GM20431 (cell line): ENCODE data around the gene VGLL4.

ENCODE experiments used
- in situ Hi-C: fragments of 300-500 bp; cut with MseI, MboI; formaldehyde crosslinking; loops from one replicate; pipeline ENCODE4 v1.15.0; 2020; ENCODE audit warnings: low sequenced_read_pairs; ENCODE audit not compliant: unreplicated experiment

The VGLL4 gene

DNA sequence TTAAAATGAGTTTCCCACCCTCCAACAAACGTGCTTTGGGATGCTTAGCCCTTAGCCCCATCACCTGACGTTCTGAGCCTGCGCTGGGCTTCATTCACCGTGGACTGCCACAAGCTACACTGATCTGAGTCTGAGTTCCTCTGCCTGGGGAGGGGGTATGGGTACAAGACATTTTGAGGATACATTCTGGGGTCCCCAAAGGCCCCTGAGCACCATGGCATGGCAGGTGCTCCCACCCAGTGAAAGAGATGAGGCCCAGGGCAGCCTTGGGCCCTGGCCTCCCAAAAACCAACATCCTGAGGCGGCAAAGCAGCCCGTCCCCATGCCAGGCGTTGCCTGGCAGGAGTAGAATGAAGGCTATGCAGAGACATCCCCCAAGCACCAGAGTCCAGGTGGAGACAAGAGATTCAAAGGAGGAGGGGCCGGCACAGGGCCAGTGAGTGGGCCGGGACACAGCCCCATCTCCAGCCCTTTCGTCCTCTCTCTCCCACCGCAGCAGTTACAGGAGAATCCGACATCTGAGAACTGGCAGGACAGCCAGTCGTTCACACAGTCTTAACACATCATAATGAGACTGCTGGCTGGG, 74.5 kb downstream of the VGLL4 start:
- in situ Hi-C loops, result no loop called here

DNA sequence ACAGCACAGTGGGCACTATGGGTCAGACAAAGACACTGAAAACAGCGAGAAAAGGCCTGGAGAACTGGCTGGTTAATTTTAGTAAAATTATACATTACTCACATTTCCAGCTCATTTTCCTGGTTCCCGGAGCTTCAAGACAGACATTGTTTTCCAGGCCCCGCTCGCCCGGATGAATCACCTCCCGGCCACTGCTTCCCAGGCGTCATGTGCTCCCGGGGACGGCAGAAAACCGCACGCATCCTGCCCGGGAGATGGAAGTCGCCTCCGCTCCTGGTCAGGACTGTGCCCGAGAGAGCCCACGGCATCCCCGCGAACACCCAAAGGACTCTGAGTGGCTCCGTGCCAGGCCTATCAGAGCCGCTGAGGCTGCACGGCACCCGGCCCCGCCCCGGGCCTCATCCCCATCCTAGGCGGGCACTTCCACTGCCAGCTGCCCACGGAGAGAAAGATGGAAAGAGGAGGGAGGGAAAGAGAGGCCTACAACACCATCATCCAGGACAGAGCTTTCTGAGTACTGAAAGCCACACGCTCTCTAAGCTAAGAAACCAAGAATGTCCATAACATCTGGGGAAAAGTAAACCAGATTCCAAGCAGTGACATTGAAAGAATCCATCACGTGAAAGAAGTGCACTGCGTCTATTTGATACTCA, 75.1 kb downstream of the VGLL4 start:
- in situ Hi-C loops, result no loop called here

DNA sequence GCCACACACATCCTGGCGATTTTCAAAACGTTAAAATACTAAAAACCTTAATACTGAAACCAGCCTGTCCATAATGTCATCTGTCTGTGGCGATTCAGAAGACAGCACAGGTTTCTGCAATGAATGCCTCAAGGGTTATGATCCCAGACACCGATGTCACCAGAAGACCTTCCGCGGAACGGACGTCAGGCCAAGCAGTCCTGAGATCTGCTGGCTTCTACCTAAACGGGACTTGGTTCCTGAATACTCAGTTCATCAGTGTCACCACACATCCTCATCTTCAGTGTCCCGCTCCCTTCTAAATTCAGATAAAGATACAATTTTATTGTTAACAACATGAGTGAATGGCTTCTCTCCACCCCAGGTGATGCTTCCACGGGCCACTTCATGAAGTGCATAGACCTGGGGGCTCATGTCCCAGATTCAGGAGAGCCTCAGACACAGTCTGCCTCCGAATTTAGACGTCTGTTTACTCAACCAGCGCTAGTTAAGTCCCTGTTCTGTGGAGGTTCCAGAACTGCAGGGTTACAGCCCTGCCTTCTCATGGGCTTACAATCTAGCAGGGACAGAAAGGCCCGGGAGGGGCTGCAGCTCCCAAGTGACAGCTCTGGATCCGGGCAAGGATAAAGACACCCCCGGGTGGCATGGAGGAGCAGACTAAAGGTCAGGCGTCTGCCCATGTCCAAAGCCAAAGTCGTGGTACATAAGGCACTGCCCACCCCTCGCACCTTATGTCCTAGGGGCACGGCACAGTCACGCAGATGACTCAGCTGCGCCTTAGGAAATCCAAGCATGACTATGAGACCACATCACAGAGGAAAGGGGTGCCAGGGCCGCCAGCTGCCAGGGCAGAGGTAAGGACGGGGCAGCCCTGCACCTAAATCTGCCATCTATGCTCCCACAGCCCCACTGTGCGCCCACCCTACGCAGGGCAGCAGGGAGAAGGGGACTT, 75.9 kb downstream of the VGLL4 start:
- in situ Hi-C loops, result no loop called here

DNA sequence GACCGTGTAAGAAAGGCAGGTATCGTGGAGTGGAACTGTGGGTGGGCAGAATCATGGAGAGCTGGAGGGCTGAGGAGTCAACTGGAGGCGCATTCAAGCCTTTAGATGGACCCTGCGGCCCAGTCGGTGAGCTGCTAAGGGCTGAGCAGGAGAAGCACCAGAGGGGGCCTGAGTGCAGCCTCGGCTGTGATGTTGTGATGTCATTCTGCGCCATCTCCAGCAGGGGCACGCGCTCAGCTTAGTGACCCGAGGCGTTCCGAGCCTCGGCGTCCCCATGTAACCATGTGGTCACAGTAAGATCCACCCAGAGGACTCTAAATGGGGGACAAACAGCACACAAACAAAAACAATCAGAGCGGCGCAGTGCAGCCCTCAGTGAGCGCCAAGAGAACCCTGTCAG, 76.8 kb downstream of the VGLL4 start:
- in situ Hi-C loops, result no loop called here

DNA sequence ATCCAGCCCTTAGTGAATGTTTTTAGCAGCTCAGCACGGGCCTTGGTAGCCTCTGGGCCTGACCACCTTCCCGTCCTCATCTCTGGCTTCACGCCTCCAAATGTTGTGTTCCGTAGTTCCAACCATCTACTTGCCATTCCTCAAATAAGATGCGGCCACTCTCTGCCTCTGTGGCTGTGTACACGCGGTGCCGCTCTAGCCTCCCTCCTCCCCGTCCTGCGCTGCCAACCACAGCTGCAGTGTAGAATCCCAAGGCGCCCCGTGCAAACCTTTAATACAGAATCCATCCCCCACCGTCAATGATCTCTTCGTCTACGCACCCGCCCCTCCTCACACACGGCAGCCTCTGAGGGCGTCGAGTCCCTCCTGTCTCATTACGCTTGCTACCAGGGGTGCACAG, 77.2 kb downstream of the VGLL4 start:
- in situ Hi-C loops, result no loop called here

DNA sequence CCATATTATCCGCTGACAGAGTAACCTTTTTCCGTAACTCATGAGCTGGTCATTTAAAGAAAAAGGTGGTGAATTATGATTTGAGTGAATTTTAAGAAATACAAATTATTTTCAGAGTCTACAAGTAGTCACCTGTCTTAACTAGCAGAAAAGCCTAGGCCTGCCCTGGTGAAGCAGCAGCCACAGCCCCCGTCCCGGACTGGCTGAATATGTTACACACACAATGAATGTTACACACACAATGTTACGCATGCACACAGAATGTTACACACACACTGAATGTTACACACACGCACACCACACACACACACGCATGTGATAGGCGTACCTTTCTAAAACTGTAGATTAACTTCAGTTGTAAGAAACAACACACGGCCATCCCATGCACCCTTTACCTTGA, 77.8 kb downstream of the VGLL4 start:
- in situ Hi-C loops, result no loop called here

DNA sequence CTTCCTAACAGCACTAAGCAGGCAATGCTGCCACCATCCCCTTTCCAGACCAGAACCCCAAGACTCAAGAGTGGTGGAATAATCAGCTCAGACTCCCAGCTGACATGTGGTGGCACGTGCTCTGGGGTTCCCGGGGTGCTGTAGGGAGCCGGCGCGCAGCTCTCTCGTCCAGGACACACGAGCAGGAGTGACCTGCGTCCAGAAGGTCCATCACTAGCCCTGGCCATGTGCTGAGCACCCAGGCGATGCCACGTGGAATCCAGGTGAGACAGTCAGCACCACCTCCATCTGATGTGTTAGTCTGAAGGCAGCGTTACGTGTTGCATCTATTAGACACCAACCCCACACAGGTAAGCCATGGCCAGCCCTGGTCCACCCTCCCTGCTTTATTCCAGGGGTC, 78.2 kb downstream of the VGLL4 start:
- in situ Hi-C loops, result no loop called here

DNA sequence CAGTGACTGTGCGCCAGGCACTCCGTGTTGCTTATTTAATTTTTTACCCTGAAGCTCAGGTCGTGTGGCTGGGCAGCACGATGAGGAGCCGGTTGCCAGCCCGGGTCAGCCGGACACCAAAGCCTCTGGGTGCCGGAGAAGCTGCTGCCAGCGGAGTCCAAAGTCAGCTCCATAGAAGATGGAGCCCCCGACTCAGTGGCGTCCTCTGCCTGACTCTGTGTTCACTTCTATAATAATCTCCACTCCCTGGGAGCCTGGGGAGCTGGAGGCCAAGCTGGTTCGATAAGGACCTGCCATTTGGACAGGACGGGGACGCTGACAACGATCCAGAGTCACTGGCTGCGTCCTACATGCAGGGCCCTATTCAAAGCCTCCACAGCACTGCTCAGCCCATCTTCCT, 78.6 kb downstream of the VGLL4 start:
- in situ Hi-C loops, result no loop called here

DNA sequence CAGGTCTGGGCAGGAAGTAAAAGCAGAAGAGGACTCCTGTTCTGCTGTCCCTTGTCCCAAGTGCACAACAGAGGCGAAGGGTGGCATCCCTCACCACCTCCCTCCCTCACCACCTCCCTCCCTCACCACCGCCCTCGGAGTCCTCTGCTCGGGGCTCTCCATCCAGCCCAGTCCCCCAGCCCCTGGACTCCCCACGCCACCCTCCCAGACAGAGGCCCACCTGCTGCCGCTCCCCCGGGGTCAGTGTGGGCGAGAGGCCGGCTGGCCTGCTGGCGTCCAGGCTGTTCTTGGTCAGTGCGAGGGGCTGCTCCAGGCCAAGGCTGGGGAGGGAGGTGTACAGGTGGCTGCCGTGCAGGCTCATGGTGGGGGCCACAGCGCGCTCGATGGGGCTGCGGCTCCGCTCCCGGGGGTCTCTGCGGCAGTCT, 79.1 kb downstream of the VGLL4 start:
- in situ Hi-C loops, result no loop called here

DNA sequence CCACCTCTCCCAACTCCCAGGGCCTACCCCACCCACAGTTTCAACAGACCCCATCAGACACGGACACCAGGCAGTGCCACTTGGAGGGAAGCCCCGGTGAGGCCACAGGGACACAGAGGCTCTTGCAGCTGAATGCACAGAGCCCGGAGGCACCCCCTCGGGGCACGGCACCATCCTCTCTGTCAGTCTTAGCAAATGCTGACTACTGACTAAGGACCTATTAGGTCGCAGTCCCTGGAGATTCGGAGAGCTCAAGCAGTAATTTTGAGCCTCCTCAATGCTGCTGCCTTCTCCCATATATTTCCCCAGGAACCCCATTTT, 79.9 kb downstream of the VGLL4 start:
- in situ Hi-C loops, result no loop called here

DNA sequence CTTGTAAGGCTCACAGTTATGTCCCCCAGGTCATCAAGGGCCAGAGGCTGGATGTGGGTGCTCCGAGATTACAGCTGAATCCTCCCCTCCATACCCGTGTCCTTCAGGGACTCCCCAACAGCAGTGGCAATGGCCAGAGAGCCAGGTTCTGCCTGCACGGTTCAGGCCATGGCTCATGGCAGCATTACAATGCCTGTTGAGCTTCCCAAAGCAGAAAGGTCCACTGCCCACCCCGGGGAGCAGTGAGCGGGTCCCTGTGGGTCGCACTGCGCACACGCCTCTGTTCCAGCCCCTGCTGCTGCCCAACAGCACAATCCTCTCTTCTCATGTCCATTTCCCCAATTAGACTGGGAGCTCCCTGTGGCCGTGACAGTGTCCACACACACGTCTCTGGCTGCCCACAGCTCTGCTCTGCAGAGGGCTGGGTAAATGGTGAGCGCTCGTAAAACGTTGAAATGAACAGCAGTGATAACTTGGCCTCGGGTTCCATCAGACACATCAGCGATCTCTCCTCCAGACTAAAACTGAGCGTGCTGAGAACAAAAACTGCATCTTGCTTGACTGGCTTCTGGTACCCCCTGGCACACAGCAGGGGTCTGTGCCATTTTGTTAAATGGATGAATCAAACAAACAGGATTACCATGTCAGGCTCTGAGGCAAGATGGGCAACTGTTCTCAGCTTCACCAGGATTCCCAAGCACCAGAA, 80.4 kb downstream of the VGLL4 start:
- in situ Hi-C loops, result no loop called here

DNA sequence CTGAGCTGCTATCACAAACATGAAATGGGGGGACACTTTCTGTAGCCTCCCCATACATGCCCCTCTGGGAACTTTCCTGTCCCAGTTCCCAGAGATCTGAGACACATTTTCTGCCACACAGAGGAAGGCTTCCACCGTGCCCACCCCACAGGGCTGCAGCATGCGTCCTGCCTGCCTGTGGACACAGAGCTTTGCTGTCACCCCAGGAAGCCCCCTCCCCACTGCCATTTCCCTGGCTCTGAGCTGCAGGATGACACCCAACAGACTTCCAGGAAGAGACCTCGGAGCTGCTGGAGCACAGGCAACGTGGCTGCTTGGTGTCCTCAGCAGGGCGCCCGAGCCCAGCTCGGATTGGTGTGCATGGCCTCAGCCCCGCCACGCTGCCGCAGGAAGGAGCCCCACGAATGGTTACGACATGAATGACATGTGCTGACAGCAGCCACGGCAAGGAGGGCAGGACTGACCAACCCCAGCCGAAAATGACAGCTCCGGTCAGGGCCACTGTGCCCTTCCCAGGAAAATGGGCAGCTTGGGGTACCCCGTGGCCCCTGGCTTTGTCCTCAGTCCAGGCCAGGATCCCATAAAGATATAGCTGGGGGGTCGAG, 81.3 kb downstream of the VGLL4 start:
- in situ Hi-C loops, result no loop called here

DNA sequence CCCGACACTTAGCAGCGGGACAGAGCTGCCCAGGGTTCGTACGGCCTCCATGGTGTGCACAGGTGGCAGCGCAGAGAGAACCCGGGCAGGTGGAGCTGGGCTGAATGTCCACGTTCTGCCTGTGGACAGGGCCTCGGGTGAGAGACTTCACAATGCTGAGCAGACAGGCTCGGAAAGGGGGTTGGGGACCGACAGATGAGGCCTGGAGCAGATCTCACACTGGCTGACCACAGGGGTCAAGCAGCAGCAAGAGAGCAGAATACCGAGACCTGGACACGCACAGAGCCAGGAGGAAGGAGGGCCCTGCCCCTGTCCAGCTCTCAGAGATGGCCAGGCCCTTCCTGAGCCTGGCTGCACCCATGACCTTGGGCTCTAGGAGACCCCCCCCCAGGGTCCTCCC, 83.0 kb downstream of the VGLL4 start:
- in situ Hi-C loops, result no loop called here

DNA sequence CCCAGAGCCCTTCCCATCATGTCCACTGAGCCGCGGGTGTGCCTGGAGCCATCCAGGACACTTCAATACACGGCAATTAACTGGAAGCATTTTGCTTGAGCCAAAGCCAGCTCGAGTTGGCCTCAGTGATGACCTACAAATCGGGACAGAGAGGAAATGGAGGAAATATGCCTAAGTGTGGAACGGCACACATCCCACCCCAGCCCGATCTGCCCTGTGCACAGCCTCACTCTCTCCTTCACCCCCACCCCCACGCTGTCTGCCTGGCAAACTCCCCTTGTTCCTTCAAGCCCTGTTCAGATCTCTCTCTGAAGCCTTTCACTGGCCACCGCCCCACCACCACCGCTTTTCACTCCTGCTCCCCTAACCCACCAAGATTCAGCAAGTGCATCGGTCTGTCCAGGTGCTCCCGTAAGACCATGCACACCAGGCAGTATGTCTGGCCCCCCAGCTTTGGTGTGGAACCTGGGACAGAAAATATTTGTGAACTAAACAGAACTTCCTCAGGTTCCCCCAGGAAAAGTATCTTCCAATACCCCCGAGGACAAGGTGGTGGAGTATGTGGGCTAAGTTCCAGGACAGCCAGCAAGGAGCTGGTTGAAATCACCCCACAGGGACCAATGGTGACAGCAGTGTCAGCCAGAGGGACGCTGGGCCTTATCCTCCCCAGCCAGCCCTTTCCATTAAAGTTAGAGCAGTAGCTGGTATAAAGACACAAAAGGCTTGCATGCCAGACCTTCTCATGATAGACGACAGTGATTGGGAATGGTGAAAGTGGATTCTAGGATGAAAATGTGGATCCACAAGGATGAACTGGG, 83.7 kb downstream of the VGLL4 start:
- in situ Hi-C loops, result no loop called here

DNA sequence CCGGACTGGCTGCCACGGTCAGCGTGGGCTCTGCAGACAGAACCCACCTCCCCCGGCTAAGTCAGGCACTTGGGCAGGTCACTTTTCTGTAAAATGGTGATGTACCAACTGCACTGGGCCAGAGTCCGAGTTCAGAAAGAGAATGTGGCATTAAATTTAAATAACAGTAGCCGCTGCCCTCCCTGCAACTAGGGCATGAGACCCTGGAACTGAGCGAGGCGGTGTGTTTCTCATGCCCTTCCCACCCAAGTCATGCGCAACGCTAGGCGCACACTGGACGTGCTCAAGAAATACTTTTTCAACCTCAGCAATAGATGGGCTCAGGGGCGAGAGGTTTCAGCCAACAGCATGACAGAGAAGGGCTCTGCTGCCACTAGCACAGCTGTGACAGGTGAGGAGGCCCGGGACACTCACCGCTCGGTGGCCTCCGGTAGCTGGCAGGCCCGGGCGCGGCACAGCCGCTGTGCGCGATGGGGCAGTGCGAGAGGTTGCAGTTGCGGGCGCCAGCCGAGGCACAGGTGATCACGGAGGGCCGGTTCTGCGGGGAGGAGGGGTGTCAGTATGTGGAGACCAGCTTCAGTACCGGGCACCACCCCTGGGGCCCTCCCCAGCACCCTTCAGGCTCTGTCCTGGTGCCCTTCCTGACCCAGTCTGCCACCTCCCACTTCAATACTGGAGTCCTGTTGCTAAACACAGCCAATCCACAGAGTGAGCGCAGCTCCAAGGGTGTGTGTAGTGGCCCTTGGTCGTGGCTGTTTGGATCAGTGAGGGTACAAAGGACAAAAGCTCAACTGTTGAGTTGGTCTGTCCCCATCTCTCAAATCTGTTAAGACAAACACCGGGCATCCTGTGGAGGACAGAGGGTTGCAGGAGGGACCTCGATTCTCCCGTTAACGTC, 84.5 kb downstream of the VGLL4 start:
- in situ Hi-C loops, result no loop called here

DNA sequence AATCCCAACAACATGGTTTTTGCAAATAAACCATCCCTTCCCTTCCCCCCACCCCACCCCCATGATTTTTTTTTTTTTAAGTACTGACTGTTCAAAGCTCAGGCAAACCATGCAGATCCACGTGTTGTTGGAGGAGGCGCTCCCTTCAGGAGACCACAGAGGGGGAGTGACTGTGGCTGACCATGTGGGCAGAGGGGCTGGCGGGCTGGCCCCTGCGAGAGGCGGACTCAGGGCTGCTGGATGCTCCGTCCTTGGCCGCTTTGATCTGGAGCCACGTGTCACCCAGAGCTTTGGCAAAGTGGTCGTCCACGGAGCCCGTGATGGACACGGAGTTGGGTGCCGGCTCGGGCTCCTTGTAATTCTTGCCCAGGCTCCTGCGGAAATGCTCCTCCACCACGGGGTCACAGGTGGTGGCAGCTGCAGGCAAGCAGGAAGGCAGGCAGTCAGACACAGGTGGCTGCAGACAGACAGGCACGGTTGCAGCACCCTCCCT, 85.3 kb downstream of the VGLL4 start:
- in situ Hi-C loops, result no loop called here

DNA sequence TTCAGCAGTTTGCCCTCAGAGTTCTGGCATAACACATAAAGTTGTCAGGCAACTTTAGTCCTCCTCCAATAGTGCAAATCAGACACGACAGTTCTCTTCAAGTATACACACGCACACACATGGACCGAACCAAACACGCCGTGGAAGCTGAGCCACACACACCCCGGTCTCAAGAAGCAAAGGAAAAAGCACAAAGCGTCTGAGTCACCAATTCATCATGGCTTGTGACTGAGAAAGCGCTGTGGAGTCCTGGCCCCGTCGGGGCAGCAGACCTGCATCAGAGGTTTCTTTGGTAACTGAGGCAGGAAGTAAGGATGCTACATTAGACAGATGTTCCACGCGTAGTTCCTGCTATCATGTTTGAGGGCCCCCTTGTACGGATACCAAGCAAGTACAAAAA, 85.7 kb downstream of the VGLL4 start:
- in situ Hi-C loops, result no loop called here

DNA sequence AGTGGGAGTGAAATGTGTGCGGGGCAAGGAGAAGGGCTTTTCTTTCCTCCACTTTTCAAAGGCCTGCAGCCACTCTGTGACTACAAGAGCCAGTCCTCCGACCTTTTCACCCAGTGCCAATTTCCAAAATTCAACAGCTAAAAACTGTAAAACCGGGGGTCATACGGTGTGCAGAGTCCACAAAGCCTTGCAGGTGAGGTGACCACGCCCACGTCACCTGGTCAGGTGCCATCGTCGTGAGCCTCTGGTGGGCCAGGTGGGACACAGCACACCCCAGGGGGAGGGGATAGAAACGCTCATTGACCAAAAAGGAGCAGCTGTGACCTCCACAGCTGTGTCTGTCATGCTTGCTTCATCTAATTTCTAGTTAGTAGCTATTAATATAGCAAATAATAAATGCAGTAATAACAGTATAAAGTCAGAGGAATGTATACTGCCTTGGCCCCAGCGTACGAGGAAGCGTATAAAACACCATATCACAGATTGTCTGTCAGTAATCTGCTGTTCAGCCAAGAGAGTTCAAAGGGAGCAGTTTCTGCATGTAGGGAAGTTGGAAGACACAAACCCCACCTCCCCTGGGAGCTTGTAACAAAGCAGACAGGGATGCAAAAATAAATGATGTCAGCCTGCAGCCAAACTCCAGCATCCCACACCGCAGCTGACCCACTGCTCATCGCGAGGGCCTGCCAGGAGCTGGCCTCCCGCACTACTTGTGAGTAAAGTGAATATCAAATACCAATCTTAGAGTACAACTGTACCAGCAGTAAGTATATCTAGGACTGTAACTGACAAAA, 86.7 kb downstream of the VGLL4 start:
- in situ Hi-C loops, result no loop called here
